GM12872 (cell line): ENCODE results near the gene MYL3.

Experiments
- CTCF ChIP-seq: IDR thresholded peaks from 3 replicates; pipeline ENCODE4 v1.5.1; 2011; ENCODE audit warnings: low read depth, mild to moderate bottlenecking, low read length, moderate library complexity; ENCODE audit not compliant: insufficient read depth

The MYL3 gene

GRCh38 chr3:46902188-46902631, 39.0 kb upstream of the MYL3 start:
- no peak for TF ChIP-seq CTCF

DNA sequence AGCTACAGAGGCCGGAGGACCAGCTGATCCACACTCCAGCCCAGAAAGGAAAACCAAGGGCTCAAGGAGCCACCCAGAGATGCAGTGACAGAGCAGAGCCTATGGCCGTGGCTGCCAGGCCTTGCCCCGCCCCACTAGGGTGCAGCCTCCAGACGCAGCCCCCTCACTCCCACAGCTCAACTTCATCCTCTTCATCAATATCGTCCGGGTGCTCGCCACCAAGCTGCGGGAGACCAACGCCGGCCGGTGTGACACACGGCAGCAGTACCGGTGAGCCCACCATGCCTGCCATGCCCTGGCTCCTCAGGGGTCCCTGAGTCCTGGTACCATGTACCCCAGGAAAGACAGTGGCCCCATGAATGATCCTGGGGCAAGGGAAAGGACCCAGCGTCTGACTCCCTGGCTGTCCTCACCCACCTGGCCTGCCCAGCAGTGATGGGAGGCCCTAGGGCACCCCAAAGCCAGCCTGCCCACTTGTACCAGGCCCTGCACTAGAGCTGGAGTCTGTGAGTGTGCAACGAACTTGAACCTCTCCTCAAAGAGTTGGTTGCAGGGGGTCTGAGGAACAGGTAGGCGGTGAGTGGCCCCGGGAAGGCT, 38.4 kb upstream of the MYL3 start:
- TF ChIP-seq CTCF, result no peak

- TF ChIP-seq CTCF, result no peak
These were observed 37.8 kb upstream of the MYL3 start for GRCh38 chr3:46901061-46901460.

GRCh38 chr3:46900356-46900755, 37.1 kb upstream of the MYL3 start:
- no peak for TF ChIP-seq CTCF

DNA sequence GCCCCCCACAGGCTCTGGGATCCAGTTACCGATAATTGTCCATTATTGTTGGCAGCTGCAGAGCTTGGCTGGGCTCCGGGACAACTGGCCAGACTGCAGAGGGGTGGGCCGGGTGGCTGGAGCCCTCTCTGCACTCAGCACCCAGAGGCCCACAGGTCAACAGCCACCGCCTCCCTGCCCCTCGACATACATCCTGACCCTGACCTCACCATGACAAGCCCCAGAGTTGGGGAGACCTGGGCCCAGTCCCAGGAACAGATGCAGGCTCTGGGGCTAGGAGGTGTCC, 36.7 kb upstream of the MYL3 start:
- TF ChIP-seq CTCF, result no peak

DNA sequence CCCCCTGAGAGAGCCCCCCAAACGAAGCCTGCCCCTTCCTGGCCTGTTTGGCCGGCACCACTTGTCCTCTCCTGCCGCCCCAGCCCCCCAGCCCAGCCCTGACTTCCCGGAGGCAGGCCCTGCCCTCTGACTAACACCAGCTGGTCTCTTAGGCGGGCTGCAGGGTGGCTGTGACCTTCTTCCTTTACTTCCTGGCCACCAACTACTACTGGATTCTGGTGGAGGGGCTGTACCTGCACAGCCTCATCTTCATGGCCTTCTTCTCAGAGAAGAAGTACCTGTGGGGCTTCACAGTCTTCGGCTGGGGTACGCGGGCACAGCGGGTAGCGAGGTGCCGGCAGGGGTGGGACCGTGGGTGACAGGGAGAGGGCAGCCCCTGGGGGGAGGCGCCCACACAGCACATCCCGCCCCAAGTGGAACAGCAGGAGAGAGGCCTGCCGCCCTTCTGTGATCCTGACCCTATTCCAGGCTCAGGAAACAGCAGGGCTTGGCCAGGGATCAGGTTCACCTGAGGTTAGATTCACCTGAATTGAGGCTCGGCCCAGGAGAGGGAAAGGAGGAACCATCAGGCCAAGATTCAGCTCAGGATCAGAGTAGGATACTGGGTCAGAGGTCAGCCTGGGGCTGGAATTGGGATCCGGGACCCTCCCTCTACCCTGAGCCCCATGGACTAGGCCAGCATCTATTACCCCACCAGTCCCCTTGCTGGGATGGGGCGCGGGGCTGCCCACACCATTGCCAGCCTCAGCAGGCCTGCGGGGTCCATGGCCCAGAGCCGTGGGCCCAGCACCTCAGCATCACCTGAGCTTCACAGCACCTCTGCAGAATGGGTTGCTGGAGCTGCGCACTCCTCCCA, 36.1 kb upstream of the MYL3 start:
- TF ChIP-seq CTCF, result no peak

- TF ChIP-seq CTCF, result no peak
These were observed 35.3 kb upstream of the MYL3 start for GRCh38 chr3:46898321-46899150.
